Measurements from ENCODE around the gene TMEM184B. TPM values are rescaled to one million over a fixed set of nuclear protein-coding genes. Genes with fewer than 3 reads are reported as not detected.

The TMEM184B gene
- total RNA-seq, 2 experiments from 2014 or later = 28.8 to 30.5 TPM

DNA sequence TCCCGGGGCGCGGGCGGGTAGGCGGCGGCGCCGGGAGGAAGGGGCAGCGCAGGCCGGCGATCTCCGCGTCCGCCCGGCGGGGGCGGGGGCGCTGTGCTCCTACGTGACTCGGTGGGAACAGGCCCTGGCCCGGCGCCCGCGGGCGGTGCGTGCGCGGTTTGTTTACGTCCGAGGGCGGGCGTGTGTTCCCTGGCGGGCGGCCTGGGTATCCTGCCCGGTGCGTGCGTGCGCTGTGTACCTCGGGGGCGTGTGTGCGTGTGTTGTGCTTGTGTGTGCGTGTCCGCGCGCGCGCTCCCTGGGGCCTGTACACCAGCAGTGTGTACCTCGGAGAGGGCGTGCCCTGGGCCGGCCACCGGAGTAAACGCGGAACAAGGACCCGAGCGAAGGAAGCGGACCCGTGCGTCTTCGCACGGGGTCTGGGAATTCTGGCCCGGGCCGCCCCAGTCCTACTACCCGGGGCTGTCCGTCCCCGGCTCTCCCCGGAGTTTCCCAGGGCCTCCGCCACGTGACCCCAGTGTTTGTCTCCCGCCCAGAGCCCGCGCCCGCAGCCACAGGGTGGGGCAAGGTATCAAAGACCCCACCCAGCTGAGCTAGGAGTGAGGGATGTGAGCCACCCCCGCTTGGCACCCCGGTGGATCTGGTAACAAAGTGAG, 70.2 kb downstream of the TMEM184B start:
- CTCF ChIA-PET = interaction anchor here (1.3 to 2.3 kb wide), 3 partner anchors 9 to 26 kb away, joined by 3 to 7 read pairs (median 6); no protein-coding TSS in a partner anchor
- POLR2A ChIA-PET = interaction anchor here (0.6 to 3.9 kb wide), 6 partner anchors 12 to 323 kb away, joined by 3 to 22 read pairs (median 5); partner anchors contain the start of gene PLA2G6

DNA sequence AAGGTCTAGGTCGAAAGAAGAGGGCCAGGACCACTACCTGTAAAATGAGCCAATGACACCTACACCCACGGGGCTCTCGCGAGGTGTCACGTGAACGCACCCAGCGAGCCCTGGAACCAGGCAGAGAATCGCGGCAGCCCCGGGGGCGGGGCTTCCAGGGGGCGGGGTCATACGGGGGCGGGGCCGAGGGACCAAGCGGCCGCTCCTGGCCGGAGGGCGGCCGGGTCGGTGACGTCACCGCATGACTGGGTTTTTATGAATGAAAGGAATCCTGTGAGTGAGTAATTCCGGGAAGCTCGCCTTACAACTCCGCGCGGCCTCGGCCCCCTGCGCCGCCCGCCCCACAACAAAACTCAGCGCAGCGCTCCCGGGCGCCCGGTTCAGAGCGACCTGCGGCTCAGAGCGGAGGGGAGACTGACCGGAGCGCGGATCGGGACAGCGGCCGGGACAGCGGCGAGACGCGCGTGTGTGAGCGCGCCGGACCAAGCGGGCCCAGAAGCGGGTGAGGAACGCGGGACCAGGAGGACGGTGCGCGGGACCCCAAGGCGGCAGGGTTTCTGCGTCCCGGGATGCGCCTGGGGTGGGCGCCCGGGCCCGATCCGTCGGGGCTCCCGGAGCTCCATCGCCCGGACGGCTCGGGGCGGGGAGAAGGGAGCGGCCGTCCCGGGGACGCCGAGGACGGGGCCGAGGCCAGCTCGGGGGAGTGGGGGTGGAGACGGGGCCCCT, 70.9 kb downstream of the TMEM184B start, which contains the start of gene MAFF:
TSS of gene MAFF (plus strand) at position 284 of the 726 bp plus-strand sequence. CDS start 11,860 bp downstream, outside the sequence.
- ChIA-PET POLR2A (interaction anchor here (1.1 to 3.9 kb wide), 7 partner anchors 12 to 29 kb away, joined by 3 to 22 read pairs (median 4); partner anchors contain the start of gene PLA2G6), CTCF (interaction anchor here (0.8 to 2.2 kb wide), 3 partner anchors 13 to 150 kb away, joined by 3 to 7 read pairs (median 7); no protein-coding TSS in a partner anchor)

DNA sequence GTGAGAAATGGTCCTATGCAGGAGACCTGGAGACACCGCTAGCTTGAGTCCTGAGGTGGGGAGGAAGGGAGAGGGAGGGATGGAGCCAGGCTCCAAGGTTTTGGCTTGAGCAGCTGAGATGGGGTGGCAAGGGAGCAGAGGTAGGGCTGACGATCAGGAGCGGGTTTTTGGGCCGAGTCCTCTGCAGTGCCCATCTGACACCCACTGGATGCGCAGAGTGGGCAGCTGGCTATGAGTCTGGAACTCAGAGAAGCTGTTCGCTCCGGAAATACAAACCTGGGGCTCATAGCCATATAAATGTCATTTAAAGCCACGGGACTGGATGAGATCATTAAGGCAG, 71.5 kb downstream of the TMEM184B start:
- ChIA-PET CTCF (interaction anchor here (0.7 to 1.3 kb wide), 7 partner anchors 9 to 815 kb away, joined by 3 to 7 read pairs (median 3); partner anchors contain the start of gene PLA2G6), POLR2A (interaction anchor here (1.1 to 3.9 kb wide), 4 partner anchors 12 to 22 kb away, joined by 3 to 22 read pairs (median 6); partner anchors contain the start of gene PLA2G6)

DNA sequence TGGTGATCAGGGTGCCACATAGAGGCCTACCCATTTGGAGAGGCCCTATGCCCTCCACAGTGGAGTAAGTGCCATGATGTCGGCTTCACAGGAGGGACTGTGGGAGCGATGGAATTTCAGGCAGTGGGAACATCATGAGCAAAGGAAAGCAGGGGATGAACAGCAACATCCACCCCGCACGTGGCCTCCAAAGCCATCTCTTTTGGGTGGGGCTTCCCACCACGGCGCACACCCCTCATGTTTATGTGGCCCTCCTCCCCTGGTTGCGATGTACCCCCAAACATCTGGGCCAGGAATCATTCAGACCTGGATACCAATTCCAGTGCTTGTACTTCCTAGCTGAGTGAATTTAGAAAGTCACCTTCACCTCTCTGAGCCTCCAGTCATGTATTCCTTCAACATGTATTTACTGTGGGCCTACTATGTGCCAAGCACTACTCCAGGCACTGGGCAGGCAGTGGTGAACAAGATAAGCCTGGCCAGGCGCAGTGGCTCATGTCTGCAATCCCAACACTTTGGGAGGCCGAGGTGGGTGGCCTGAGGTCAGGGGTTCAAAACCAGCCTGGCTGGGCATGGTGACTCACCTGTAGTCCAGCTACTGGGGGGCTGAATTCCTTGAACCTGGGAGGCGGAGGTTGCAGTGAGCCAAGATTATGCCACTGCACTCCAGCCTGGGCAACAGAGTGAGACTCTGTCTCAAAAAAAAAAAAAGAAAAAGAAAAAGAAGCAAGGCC, 72.8 kb downstream of the TMEM184B start:
- ChIA-PET POLR2A (interaction anchor here (0.6 kb wide), 1 partner anchor 537 kb away, joined by 7 read pairs; no protein-coding TSS in a partner anchor), CTCF (no interaction called here)

DNA sequence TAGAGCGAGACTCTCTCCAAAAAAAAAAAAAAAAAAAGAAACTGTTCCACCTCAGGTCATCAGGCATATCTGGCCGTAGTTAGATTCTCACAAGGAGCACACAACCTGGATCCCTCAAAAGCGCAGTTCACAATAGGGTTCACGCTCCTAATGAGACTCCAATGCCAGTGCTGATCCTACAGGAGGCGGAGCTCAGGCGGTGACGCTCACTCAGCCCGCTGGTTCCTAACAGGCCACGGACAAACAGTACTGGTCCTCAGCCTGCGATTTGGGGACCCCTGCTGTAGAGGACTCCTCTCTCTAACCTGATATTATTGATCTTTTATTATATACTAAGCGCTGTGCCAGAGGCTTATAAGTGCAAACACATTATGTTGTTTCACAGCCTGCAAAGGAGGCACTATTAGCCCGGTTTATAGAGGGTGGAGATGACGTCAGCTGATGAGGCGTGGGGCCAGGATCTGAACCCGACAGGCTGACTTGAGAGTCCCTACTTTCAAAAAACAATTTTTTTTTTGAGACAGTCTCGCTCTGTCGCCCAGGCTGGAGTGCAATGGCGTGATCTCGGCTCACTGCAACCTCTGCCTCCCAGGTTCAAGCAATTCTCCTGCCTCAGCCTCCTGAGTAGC, 75.9 kb downstream of the TMEM184B start:
- CTCF ChIA-PET = no interaction called here
- POLR2A ChIA-PET = no interaction called here

DNA sequence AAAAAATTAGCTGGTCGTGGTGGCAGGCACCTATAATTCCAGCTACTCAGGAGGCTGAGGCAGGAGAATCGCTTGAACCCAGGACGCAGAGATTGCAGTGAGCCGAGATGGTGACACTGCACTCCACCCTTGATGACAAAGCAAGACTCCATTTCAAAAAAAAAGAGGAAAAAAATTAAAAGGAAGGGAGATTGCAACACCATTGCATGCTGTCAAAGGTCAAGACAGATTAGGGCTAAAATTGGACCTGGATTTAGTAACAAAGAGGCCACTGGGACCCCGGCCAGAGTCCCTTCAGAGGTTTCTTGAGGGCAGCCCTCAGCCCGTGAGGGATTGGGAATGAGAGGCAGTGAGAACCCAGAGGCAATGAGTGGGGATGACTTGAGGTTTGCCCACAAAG, 79.2 kb downstream of the TMEM184B start:
- ChIA-PET CTCF (no interaction called here), POLR2A (interaction anchor here (2.4 kb wide), 1 partner anchor 11 kb away, joined by 5 read pairs; no protein-coding TSS in a partner anchor)

DNA sequence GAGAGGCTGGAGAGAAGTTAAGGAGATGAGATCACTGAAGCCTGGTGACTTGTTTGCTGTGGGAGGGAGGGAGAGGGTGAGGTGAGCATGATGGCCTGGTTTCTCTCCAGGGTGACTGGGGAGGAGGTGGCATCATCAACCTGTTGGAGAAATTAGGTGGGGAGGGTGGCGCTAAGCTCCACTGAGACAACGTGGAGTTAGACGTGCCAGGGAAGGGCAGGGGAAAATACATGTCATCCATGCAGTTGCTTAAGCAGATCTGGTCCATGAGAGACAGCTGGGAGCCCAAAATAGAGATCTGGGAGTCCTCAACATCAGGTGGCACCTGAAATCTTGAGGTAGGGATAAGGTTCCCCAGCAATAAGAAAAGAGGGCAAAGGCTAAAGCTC, 80.3 kb downstream of the TMEM184B start:
- ChIA-PET POLR2A (interaction anchor here (2.4 kb wide), 1 partner anchor 12 kb away, joined by 5 read pairs; no protein-coding TSS in a partner anchor), CTCF (interaction anchor here (1.3 kb wide), 1 partner anchor 9 kb away, joined by 3 read pairs; no protein-coding TSS in a partner anchor)

DNA sequence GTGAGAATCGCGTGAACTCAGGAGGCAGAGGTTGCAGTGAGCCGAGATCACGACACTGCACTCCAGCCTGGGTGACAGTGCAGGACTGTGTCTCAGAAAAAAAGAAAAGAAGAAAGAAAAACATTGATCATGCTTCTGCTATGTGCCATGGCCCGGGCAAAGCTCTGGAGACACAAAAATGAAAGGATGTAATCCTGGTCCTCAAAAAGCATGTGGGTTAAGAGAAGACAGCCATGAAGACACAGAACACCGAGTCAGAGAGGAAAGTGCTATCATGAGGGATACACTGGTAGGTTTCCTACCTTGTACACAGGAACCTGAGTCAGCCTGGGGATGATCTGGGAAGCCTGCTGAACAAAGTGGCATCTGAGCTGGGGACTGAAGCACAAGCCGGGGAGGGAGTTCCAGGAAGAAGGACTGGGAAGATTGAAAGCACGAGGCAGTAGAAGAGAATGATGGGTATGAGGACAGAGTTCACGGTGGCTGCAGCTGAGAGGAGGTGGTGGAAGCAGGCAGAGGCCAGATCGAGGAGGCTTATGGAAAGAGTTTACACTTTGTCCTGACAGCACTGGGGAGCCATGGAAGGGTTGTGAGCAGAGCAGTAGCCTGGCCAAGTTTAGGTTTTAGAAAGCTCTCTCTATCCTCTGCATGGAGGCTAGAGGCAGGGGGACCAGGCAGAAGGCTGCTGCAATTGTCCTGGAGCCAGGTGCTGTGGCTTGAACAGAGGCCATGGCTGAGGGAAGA, 80.9 kb downstream of the TMEM184B start:
- ChIA-PET CTCF (interaction anchor here (1.3 kb wide), 1 partner anchor 9 kb away, joined by 3 read pairs; no protein-coding TSS in a partner anchor), POLR2A (interaction anchor here (2.4 kb wide), 1 partner anchor 12 kb away, joined by 5 read pairs; no protein-coding TSS in a partner anchor)

DNA sequence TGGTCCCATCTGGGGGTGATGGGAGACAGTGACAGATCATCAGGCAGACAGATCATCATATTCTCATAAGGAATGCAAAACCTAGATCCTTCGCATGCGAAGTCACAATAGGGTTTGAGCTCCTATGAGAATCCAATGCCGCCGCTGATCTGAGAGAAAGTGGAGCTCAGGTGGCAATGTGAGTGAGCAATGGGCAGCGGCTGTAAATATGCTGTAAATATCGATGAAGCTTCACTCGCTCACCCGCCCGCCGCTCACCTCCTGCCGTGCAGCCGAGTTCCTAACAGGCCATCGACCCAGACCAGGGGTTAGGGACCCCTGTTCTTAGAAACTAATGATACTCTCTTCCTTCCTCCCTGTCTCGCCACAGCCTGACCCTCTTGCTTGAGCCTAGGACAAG, 81.8 kb downstream of the TMEM184B start:
- ChIA-PET CTCF (no interaction called here), POLR2A (no interaction called here)

DNA sequence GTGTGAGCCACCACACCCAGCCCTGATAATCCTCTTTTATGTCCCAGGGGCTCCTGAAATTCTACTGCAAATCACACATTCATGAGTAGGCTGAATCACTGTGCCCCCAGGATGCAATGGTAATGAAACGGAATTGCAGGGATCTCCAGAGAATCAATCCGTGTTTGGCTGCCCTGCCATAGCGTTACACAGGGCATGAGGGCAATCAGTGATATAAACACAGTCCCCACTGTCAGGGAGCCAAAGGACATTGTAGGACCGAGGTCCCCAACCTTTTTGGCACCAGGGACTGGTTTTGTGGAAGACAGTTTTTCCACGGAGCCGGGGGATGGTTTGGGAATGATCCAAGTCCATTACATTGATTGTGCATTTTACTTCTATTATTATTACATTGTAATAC, 82.2 kb downstream of the TMEM184B start:
- POLR2A ChIA-PET = interaction anchor here (1.8 kb wide), 1 partner anchor 11 kb away, joined by 8 read pairs; no protein-coding TSS in a partner anchor

DNA sequence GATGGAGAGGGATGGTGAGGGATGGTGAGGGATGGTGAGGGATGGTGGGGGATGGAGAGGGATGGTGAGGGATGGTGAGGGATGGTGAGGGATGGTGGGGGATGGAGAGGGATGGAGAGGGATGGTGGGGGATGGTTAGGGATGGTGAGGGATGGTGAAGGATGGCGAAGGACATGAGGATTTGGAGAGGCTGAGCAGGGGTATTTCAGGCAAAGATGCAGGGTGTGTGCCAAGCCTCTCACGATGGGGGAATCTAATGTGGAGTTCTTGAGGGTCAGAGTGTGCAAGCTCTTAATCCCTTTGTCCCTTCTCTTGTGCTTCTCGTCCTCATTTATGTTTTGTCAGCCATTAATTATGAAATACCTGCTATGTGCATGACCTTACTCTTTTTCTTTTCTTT, 83.7 kb downstream of the TMEM184B start:
- CTCF ChIA-PET = no interaction called here
- POLR2A ChIA-PET = interaction anchor here (1.8 kb wide), 1 partner anchor 12 kb away, joined by 8 read pairs; no protein-coding TSS in a partner anchor

More for the DNA sequence above, 82.2 kb downstream of the TMEM184B start:
- CTCF ChIA-PET = no interaction called here

DNA sequence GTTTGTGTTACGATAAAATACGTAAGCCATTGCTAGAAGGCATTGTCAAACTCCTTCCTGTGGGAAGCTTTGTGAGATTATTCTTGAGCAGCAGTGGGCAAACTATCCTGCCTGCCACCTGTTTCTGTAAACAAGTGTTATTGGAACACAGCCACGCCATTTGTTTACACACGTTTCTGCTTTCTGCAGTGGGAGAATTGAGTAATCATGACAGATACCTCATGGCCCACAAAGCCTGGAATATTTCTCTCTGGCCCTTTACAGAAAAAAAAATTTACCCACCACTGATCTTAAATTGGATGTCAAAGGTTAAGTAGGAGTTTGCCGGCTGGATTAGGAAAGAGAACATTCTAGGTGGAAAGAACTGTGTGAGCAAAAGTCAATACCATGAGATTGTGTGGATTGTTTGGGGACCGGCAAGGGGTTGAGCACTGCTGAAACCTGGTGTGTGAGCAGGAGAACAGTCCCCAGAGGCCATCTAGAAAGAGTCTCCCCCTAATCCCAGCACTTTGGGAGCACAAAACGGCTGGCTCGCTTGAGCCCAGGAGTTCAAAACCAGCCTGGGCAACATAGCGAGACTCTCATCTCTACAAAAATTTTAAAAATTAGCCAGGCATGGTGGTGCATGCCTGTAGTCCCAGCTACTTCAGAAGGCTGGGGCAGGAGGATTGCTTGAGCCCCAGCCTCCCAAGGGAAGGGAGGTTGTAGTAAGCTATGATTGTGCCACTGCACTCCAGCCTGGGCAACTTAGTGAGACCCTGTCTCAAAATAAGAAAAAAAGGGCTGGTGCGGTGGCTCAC, 85.2 kb downstream of the TMEM184B start:
- ChIA-PET POLR2A (no interaction called here), CTCF (no interaction called here)

DNA sequence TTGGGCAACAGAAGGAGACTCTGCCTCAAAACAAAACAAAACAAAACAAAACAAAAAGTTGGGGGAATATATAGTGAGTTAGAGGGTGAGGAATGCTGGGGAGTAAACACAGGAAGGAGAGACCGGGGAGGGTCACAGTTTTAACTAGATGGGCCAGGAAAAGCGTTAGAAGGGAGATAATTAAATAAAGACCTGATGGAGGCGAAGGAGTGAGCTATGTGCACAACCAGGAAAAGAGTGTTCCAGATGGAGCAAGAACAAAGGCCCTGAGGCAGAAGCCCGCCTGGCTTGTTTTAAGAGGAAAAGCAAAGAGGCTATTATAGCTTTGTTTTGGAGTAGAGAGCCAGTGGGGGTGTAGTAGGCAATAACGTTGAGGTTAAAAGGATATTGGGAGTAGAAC, 86.4 kb downstream of the TMEM184B start:
- POLR2A ChIA-PET = no interaction called here
- CTCF ChIA-PET = no interaction called here

DNA sequence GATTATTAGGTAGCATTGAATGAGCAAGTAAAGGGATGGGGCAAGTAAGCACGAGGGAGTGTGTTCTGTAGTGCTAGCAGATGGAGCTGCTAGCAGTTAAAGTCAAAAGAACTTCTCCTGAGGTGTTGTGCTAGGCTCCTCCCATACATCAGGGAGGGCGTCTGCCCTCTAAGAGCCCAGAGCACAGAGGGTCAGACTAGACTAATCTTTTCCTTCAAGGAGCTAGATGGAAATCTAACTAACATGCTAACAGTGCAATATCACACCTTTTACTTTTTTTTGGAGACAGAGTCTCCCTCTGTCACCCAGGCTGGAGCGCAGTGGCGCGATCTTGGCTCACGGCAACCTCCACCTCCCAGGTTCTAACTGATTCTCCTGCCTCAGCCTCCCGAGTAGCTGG, 88.0 kb downstream of the TMEM184B start:
- ChIA-PET POLR2A (interaction anchor here (0.6 to 1.0 kb wide), 2 partner anchors 17 to 26 kb away, joined by 3 read pairs; partner anchors contain the start of gene MAFF), CTCF (no interaction called here)

DNA sequence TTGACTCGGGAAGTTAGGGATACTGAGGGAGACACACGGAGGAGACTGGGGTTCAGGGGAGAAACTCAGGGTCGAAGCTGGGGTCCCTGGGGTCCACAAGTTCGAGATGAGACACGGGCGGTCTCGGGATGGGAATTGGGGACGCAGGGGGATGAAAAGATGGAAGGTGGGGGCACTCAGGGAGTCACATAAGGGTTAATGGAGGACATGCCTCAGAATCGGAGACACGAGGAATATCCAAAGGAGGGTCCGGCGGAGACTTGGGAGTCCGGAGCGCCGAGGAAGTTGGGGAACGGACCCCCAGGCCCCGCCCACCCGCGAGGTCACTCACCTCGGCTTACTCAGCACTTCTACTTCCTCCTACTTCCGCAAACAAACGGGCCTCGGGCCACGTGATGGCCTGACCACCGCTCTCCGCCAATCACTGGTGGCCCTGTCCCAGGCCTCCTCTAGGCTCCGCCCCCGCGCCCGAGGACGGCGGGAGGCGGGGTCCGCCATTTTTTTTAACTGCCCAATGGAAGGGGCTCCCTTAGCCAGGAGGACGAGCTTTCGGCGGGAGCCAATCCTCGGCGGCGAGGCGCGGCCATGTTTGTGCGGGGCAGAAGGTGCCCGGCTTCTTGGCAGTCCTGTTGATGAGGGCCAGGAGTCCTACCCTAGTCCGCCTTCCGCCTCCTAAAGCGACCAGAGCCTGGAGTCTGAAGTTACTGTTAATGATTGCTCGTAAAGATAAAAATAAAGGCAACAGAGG, 91.2 kb downstream of the TMEM184B start, which contains the start of gene PLA2G6:
TSS of gene PLA2G6 (minus strand) at position 378 of the 748 bp plus-strand sequence. CDS start 12,404 bp downstream, outside the sequence.
- CTCF ChIA-PET = interaction anchor here (0.6 to 1.1 kb wide), 7 partner anchors 19 to 821 kb away, joined by 3 to 5 read pairs (median 4); no protein-coding TSS in a partner anchor
- POLR2A ChIA-PET = interaction anchor here (0.6 to 2.6 kb wide), 4 partner anchors 13 to 35 kb away, joined by 3 to 22 read pairs (median 4); partner anchors contain the start of gene MAFF

DNA sequence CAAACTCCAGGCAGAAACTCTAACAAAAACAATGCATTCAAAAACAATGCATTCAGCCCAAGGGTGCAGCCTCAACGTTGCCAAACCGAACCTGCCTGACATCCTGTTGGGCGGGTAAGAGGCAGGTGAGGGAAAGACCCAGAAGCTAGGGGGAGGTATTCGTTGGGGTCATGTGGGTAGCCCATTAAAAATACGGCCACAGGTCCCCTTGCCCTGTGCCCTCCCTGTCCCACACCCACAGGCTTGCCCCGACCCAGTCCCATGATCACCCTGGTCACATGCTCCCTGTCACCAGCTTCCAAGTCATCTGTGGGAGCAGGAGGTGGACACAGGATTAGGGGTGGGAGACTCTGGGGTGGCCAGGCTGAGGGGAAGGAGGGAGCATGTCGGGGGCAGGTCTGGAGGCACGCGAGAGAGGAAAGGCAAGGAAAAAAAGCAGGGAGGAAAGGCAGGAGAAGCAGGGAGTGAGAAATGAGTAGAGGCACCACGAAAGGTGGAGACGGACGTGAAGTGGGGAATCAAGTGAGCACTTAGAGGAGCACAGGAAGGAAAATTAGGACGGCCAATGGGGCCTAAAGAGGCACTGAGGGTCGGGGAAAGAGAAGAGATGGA, 91.9 kb downstream of the TMEM184B start:
- ChIA-PET CTCF (interaction anchor here (0.6 to 1.0 kb wide), 2 partner anchors 20 to 821 kb away, joined by 3 to 4 read pairs; no protein-coding TSS in a partner anchor), POLR2A (interaction anchor here (0.6 to 2.6 kb wide), 2 partner anchors 21 to 34 kb away, joined by 5 to 22 read pairs; partner anchors contain the start of gene MAFF)

All from activated CD8-positive, alpha-beta memory T cell treated with anti-CD3 and anti-CD28 coated beads for 36 hours (primary cell).